ENCODE measurements around the gene ABHD15. TPM values are rescaled to one million over a fixed set of nuclear protein-coding genes. Genes with fewer than 3 reads are reported as not detected.

Gene ABHD15
- 11.5 and 12.4 TPM in 2 replicates for total RNA-seq (2014; rRNA removed; shearing (Covaris generic))
- 15.2 and 15.5 TPM in 2 replicates for polyA plus RNA-seq (2015; cell fraction: cytosol; rRNA removed)
- polyA plus RNA-seq (2015; cell fraction: nucleus; rRNA removed) = 7.3 and 10.2 TPM in 2 replicates

- in situ Hi-C loops (cut with HindIII; ENCODE audit: low pct_unique_long_range_greater_than_20kb, low sequenced_read_pairs) = no loop called here
- DNase-seq (ENCODE audit: low read depth, low spot score) = no peak
Observed at GRCh38 chr17:29566473-29567303, at the start of gene ABHD15. TSS of gene ABHD15 (minus strand) at chr17:29567037. CDS start at chr17:29566966, 71 bp downstream.

- in situ Hi-C loops (cut with HindIII; ENCODE audit: low pct_unique_long_range_greater_than_20kb, low sequenced_read_pairs) = no loop called here
- DNase-seq (ENCODE audit: low read depth, low spot score) = no peak
Observed at GRCh38 chr17:29615492-29616299, 48.9 kb upstream of the ABHD15 start.

- no peak for DNase-seq (ENCODE audit: low read depth, low spot score)
- in situ Hi-C loops (cut with HindIII; ENCODE audit: low pct_unique_long_range_greater_than_20kb, low sequenced_read_pairs) = no loop called here
Observed at GRCh38 chr17:29615048-29615385, 48.2 kb upstream of the ABHD15 start.

- in situ Hi-C loops (cut with HindIII; ENCODE audit: low pct_unique_long_range_greater_than_20kb, low sequenced_read_pairs) = no loop called here
- DNase-seq (ENCODE audit: low read depth, low spot score) = no peak
Observed at GRCh38 chr17:29614349-29615047, 47.7 kb upstream of the ABHD15 start.

GRCh38 chr17:29613856-29614255 is 47.0 kb upstream of the ABHD15 start:
- DNase-seq (ENCODE audit: low read depth, low spot score) = no peak
- in situ Hi-C loops (cut with HindIII; ENCODE audit: low pct_unique_long_range_greater_than_20kb, low sequenced_read_pairs) = no loop called here

GRCh38 chr17:29613352-29613837 is 46.6 kb upstream of the ABHD15 start:
- in situ Hi-C loops (cut with HindIII; ENCODE audit: low pct_unique_long_range_greater_than_20kb, low sequenced_read_pairs) = no loop called here
- DNase-seq (ENCODE audit: low read depth, low spot score) = no peak

GRCh38 chr17:29612404-29613280 is 45.8 kb upstream of the ABHD15 start:
- in situ Hi-C loops (cut with HindIII; ENCODE audit: low pct_unique_long_range_greater_than_20kb, low sequenced_read_pairs) = no loop called here
- DNase-seq (ENCODE audit: low read depth, low spot score) = no peak

- in situ Hi-C loops (cut with HindIII; ENCODE audit: low pct_unique_long_range_greater_than_20kb, low sequenced_read_pairs) = no loop called here
- DNase-seq (ENCODE audit: low read depth, low spot score) = no peak
Observed at GRCh38 chr17:29612094-29612403, 45.2 kb upstream of the ABHD15 start.

GRCh38 chr17:29611351-29612093 is 44.7 kb upstream of the ABHD15 start:
- no peak for DNase-seq (ENCODE audit: low read depth, low spot score)
- in situ Hi-C loops (cut with HindIII; ENCODE audit: low pct_unique_long_range_greater_than_20kb, low sequenced_read_pairs) = no loop called here

GRCh38 chr17:29610395-29610794 is 43.6 kb upstream of the ABHD15 start:
- in situ Hi-C loops (cut with HindIII; ENCODE audit: low pct_unique_long_range_greater_than_20kb, low sequenced_read_pairs) = no loop called here
- DNase-seq (ENCODE audit: low read depth, low spot score) = no peak

GRCh38 chr17:29608986-29609385 is 42.1 kb upstream of the ABHD15 start:
- no peak for DNase-seq (ENCODE audit: low read depth, low spot score)
- in situ Hi-C loops (cut with HindIII; ENCODE audit: low pct_unique_long_range_greater_than_20kb, low sequenced_read_pairs) = no loop called here

GRCh38 chr17:29607557-29608195 is 40.8 kb upstream of the ABHD15 start:
- DNase-seq (ENCODE audit: low read depth, low spot score) = no peak
- in situ Hi-C loops (cut with HindIII; ENCODE audit: low pct_unique_long_range_greater_than_20kb, low sequenced_read_pairs) = no loop called here

- in situ Hi-C loops (cut with HindIII; ENCODE audit: low pct_unique_long_range_greater_than_20kb, low sequenced_read_pairs) = no loop called here
- no peak for DNase-seq (ENCODE audit: low read depth, low spot score)
Observed at GRCh38 chr17:29603109-29603674, 36.4 kb upstream of the ABHD15 start.

- DNase-seq (ENCODE audit: low read depth, low spot score) = no peak
Observed at GRCh38 chr17:29597361-29598172, 30.7 kb upstream of the ABHD15 start.

GRCh38 chr17:29596811-29597210 is 30.0 kb upstream of the ABHD15 start:
- in situ Hi-C loops (cut with HindIII; ENCODE audit: low pct_unique_long_range_greater_than_20kb, low sequenced_read_pairs) = no loop called here
- DNase-seq (ENCODE audit: low read depth, low spot score) = no peak

More at GRCh38 chr17:29597361-29598172, 30.7 kb upstream of the ABHD15 start:
- in situ Hi-C loops (cut with HindIII; ENCODE audit: low pct_unique_long_range_greater_than_20kb, low sequenced_read_pairs) = no loop called here

Data from SK-MEL-5 (cell line).